ENCODE results near the gene OR52K2.

OR52K2 gene

GRCh38 chr11:4460151-4460550, 11.1 kb downstream of the OR52K2 start:
- no peak overlapping the region for H3K4me3 ChIP-seq (replicated peaks; ENCODE audit: low read depth, low read length)
- DNase-seq (ENCODE audit: extremely low read depth, low read depth) = no peak
- TF ChIP-seq CTCF (IDR thresholded peaks at IDR 0.05; ENCODE audit: low read depth, low read length, missing control alignments) = no peak

- DNase-seq (ENCODE audit: extremely low read depth, low read depth) = peak; percentile 70
- no peak for TF ChIP-seq CTCF (IDR thresholded peaks at IDR 0.05; ENCODE audit: low read depth, low read length, missing control alignments)
- no peak overlapping the region for H3K4me3 ChIP-seq (replicated peaks; ENCODE audit: low read depth, low read length)
Observed at GRCh38 chr11:4464216-4465159, 15.4 kb downstream of the OR52K2 start.

GRCh38 chr11:4465407-4465806, 16.3 kb downstream of the OR52K2 start:
- no peak for DNase-seq (ENCODE audit: extremely low read depth, low read depth)
- H3K4me3 ChIP-seq (replicated peaks; ENCODE audit: low read depth, low read length) = no peak overlapping the region
- no peak for TF ChIP-seq CTCF (IDR thresholded peaks at IDR 0.05; ENCODE audit: low read depth, low read length, missing control alignments)

- no peak overlapping the region for H3K4me3 ChIP-seq (replicated peaks; ENCODE audit: low read depth, low read length)
- no peak for DNase-seq (ENCODE audit: extremely low read depth, low read depth)
- no peak for TF ChIP-seq CTCF (IDR thresholded peaks at IDR 0.05; ENCODE audit: low read depth, low read length, missing control alignments)
Observed at GRCh38 chr11:4466131-4466870, 17.2 kb downstream of the OR52K2 start.

- TF ChIP-seq CTCF (IDR thresholded peaks at IDR 0.05; ENCODE audit: low read depth, low read length, missing control alignments) = no peak
- DNase-seq (ENCODE audit: extremely low read depth, low read depth) = no peak
- no peak overlapping the region for H3K4me3 ChIP-seq (replicated peaks; ENCODE audit: low read depth, low read length)
Observed at GRCh38 chr11:4466871-4467442, 17.9 kb downstream of the OR52K2 start.

GRCh38 chr11:4467811-4468606, 18.9 kb downstream of the OR52K2 start:
- DNase-seq (ENCODE audit: extremely low read depth, low read depth) = no peak
- TF ChIP-seq CTCF (IDR thresholded peaks at IDR 0.05; ENCODE audit: low read depth, low read length, missing control alignments) = no peak
- no peak overlapping the region for H3K4me3 ChIP-seq (replicated peaks; ENCODE audit: low read depth, low read length)
